ENCODE results near the gene USP35. TPM values are rescaled to one million over a fixed set of nuclear protein-coding genes. Genes with fewer than 3 reads are reported as not detected.
A peak's percentile ranks its signal among the peaks of the same experiment; 100 is the strongest.
"Not testable (repeated sequence)": the region's sequence is repeated elsewhere in the genome, so short reads cannot be mapped to it uniquely, and the experiment has no call there.

The USP35 gene
- total RNA-seq, 1 experiment from 2014 or later, result 5.1 TPM

GRCh38 chr11:78170413-78170812 lies 18.3 kb upstream of the USP35 start:
- no peak for DNase-seq (ENCODE audit: low spot score)

- no peak for DNase-seq (ENCODE audit: low spot score)
Measured at GRCh38 chr11:78170874-78171549, 17.7 kb upstream of the USP35 start.

GRCh38 chr11:78171951-78172350 lies 16.8 kb upstream of the USP35 start:
- no peak for DNase-seq (ENCODE audit: low spot score)

- not testable (repeated sequence) for DNase-seq (ENCODE audit: low spot score)
Measured at GRCh38 chr11:78175862-78176261, 12.9 kb upstream of the USP35 start.

- no peak for DNase-seq (ENCODE audit: low spot score)
Measured at GRCh38 chr11:78176605-78177141, 12.0 kb upstream of the USP35 start.

GRCh38 chr11:78177216-78177615 lies 11.5 kb upstream of the USP35 start:
- no peak for DNase-seq (ENCODE audit: low spot score)

GRCh38 chr11:78179459-78180071 lies 9.2 kb upstream of the USP35 start:
- DNase-seq (ENCODE audit: low spot score), result no peak

GRCh38 chr11:78180751-78181150 lies 8.0 kb upstream of the USP35 start:
- DNase-seq (ENCODE audit: low spot score), result no peak

- DNase-seq (ENCODE audit: low spot score), result no peak
Measured at GRCh38 chr11:78181185-78181584, 7.5 kb upstream of the USP35 start.

- DNase-seq (ENCODE audit: low spot score), result peak; percentile 56
Measured at GRCh38 chr11:78187366-78188285, 1.1 kb upstream of the USP35 start.

- no peak for DNase-seq (ENCODE audit: low spot score)
Measured at GRCh38 chr11:78189174-78189724, 530 bp downstream of the USP35 start.

- no peak for DNase-seq (ENCODE audit: low spot score)
Measured at GRCh38 chr11:78189851-78190250, 1.1 kb downstream of the USP35 start.

GRCh38 chr11:78190374-78190773 lies 1.7 kb downstream of the USP35 start:
- DNase-seq (ENCODE audit: low spot score), result no peak

- no peak for DNase-seq (ENCODE audit: low spot score)
Measured at GRCh38 chr11:78190871-78191538, 2.3 kb downstream of the USP35 start.

GRCh38 chr11:78192223-78192719 lies 3.6 kb downstream of the USP35 start:
- no peak for DNase-seq (ENCODE audit: low spot score)

GRCh38 chr11:78192911-78193351 lies 4.2 kb downstream of the USP35 start:
- no peak for DNase-seq (ENCODE audit: low spot score)

GRCh38 chr11:78193806-78194205 lies 5.1 kb downstream of the USP35 start:
- no peak for DNase-seq (ENCODE audit: low spot score)

- no peak for DNase-seq (ENCODE audit: low spot score)
Measured at GRCh38 chr11:78194490-78194889, 5.8 kb downstream of the USP35 start.

GRCh38 chr11:78195917-78196560 lies 7.3 kb downstream of the USP35 start:
- DNase-seq (ENCODE audit: low spot score), result no peak

GRCh38 chr11:78196661-78197091 lies 8.0 kb downstream of the USP35 start:
- DNase-seq (ENCODE audit: low spot score), result no peak

Measured in HT-29 (cell line).